ENCODE measurements around the gene CATSPER3.

Gene CATSPER3

GRCh38 chr5:134967607-134968006, at the start of gene CATSPER3:
Gene CATSPER3 (plus strand): TSS chr5:134967907. CDS start chr5:134967992, 85 bp downstream.
- no peak for TF ChIP-seq FOXP2 (optimal IDR thresholded peaks at IDR 0.05; ENCODE audit: control extremely low read depth, extremely low read length, insufficient read depth)
- TF ChIP-seq POLR2AphosphoS5 (IDR thresholded peaks at IDR 0.05; ENCODE audit: borderline replicate concordance, low read depth, low read length) = no peak
- TF ChIP-seq EZH2 (IDR thresholded peaks at IDR 0.05) = no peak
- Histone ChIP-seq H3K36me3 (ENCODE audit: insufficient read depth, low read length) (no peaks in the 10 kb centered on the region), H3K9ac (ENCODE audit: insufficient read length) (no peak within 1 kb of the TSS), H3K4me3 (no peak within 1 kb of the TSS), H3K27ac (no peak within 1 kb of the TSS), H3K9me3 (ENCODE audit: low read depth, low read length) (no peaks in the 10 kb centered on the region)
- DNase-seq (ENCODE audit: low read depth, low spot score) = no peak

DNA sequence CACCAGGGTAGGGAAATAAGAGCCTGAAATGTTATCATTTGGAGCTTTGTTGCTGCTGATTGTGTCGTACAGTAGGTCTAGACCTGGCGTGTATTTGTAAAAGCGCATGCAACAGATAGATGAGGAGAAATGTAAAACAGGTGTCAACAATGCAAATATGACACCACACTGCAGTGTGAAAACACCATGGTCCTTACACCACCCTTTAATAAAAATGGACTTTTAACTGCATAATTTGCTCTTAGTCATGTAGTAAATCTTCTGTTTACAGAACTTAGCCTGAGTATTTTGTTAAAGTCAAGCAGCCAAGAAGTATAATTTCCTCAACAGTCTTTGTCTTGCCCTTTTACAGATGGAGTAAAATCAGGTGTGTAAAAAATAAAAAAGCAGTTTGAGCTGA, 48.8 kb upstream of the CATSPER3 start:
- peaks cover 4% of the 10 kb centered on the region; the same call in 1 of the 2 replicates for H3K36me3 ChIP-seq (ENCODE audit: insufficient read depth, low read length)
- no peak overlapping the region for H3K27ac ChIP-seq
- no peaks in the 10 kb centered on the region for H3K9me3 ChIP-seq (ENCODE audit: low read depth, low read length)
- no peak overlapping the region for H3K4me3 ChIP-seq
- no peak for DNase-seq (ENCODE audit: low read depth, low spot score)
- H3K9ac ChIP-seq (ENCODE audit: insufficient read length) = no peak overlapping the region
- TF ChIP-seq EZH2 (IDR thresholded peaks at IDR 0.05) = no peak
- TF ChIP-seq FOXP2 (optimal IDR thresholded peaks at IDR 0.05; ENCODE audit: control extremely low read depth, extremely low read length, insufficient read depth) = no peak
- no peak for TF ChIP-seq POLR2AphosphoS5 (IDR thresholded peaks at IDR 0.05; ENCODE audit: borderline replicate concordance, low read depth, low read length)

DNA sequence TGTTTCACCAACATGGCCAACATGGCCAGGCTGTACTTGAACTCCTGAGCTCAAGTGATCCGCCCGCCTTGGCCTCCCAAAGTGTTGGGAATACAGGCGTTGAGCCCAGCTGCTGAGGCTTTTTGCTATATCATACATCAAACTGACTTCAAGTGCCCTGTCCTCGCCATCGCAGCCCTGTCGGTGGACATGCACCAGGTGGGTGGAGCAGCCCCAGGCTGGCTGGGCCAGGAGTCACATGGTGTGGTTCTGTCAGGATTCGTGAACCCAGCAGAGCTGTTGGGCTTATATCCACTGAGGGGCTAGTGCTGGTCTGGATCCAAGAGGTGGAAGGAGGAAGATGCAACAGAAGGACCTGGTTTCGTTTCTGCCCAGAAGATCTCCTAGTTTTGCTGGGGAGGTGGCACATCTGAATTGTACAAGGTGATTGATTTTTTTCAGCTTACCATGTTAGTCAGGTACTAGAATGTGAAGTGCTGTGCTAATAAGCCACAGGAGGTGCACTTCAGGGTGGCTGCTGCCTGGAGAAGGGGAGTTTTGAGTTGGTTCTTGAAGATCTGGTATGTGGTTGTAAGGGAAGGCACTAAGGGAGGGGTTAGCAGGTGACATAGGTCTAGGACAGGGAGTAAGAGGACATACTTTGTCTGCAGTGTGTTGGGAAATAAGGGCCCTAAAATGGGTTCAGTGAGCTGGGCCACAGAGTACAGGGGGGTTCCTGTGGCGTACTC, 46.7 kb upstream of the CATSPER3 start:
- Histone ChIP-seq H3K36me3 (ENCODE audit: insufficient read depth, low read length) (peaks cover 4% of the 10 kb centered on the region; the same call in 1 of the 2 replicates), H3K4me3 (no peak overlapping the region), H3K9me3 (ENCODE audit: low read depth, low read length) (no peaks in the 10 kb centered on the region), H3K27ac (no peak overlapping the region), H3K9ac (ENCODE audit: insufficient read length) (no peak overlapping the region)
- TF ChIP-seq EZH2 (IDR thresholded peaks at IDR 0.05) (no peak), FOXP2 (optimal IDR thresholded peaks at IDR 0.05; ENCODE audit: control extremely low read depth, extremely low read length, insufficient read depth) (no peak), POLR2AphosphoS5 (IDR thresholded peaks at IDR 0.05; ENCODE audit: borderline replicate concordance, low read depth, low read length) (no peak)
- no peak for DNase-seq (ENCODE audit: low read depth, low spot score)

DNA sequence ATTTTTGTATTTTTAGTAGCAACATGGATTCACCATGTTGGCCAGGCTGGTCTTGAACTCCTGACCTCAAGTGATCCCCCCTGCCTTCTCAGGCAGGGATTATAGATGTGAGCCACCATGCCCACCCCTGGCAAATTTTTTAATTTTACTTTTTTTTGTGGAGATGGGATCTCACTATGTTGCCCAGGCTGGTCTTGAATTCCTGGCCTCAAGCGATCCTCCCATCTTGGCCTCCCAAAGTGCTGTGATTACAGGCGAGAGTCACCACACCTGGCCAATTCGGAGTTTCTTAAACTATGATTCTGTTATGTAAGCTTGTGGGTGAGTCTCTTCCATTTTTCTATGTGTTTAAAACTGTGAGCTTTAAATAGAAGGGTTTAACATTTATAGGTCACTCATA, 35.2 kb upstream of the CATSPER3 start:
- Histone ChIP-seq H3K27ac (no peak overlapping the region), H3K9ac (ENCODE audit: insufficient read length) (no peak overlapping the region), H3K9me3 (ENCODE audit: low read depth, low read length) (no peaks in the 10 kb centered on the region), H3K4me3 (no peak overlapping the region), H3K36me3 (ENCODE audit: insufficient read depth, low read length) (no peaks in the 10 kb centered on the region)
- no peak for DNase-seq (ENCODE audit: low read depth, low spot score)
- TF ChIP-seq EZH2 (IDR thresholded peaks at IDR 0.05) = no peak
- no peak for TF ChIP-seq FOXP2 (optimal IDR thresholded peaks at IDR 0.05; ENCODE audit: control extremely low read depth, extremely low read length, insufficient read depth)
- no peak for TF ChIP-seq POLR2AphosphoS5 (IDR thresholded peaks at IDR 0.05; ENCODE audit: borderline replicate concordance, low read depth, low read length)

- Histone ChIP-seq H3K4me3 (no peak overlapping the region), H3K9me3 (ENCODE audit: low read depth, low read length) (no peaks in the 10 kb centered on the region), H3K27ac (no peak overlapping the region), H3K36me3 (ENCODE audit: insufficient read depth, low read length) (no peaks in the 10 kb centered on the region), H3K9ac (ENCODE audit: insufficient read length) (no peak overlapping the region)
- TF ChIP-seq EZH2 (IDR thresholded peaks at IDR 0.05) (no peak), FOXP2 (optimal IDR thresholded peaks at IDR 0.05; ENCODE audit: control extremely low read depth, extremely low read length, insufficient read depth) (no peak), POLR2AphosphoS5 (IDR thresholded peaks at IDR 0.05; ENCODE audit: borderline replicate concordance, low read depth, low read length) (no peak)
- DNase-seq (ENCODE audit: low read depth, low spot score) = no peak
Observed at GRCh38 chr5:134934202-134934601, 33.5 kb upstream of the CATSPER3 start.

DNA sequence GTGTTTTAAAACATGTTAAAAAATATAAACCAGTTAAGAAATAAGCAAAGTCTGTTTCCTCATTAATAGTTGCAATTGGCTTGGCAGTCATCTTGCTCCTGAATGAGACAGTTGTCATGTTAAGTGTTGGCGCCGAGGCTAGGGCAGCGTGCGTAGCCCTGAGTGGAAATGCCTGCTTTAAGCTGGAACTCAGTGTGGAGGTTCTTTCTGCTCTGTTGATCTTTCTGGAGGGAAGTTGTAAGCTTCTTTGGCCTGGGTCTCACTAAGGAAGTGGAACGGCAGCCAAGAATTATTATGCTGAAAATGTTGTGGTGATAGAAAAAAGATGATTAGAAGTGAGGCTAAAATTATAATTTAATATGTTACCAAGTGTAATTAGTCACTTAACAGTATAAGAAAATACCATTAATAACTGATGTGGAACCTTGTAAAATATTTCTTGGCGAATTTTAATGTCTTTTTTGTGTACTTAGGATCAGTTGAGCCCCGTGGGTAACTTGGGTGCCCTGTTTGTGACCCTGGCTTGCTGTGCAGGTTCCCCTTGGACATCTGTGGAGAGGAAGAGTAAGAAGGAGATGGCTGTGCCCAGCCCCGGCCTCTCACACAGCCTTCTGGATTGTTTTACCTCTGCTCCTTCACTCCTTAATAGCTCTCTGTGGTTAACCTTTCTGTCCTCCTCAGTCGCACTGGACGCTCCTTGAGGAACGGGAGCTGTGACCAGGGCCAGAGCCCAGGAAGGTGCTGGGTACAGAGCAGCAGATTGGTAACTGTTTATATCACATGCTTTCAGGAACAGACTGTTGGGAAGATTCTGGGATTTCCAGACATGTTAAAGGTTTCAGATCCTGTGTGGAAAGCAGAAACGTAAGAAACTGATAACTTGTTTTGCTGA, 31.8 kb upstream of the CATSPER3 start:
- H3K9ac ChIP-seq (ENCODE audit: insufficient read length) = no peak overlapping the region
- H3K36me3 ChIP-seq (ENCODE audit: insufficient read depth, low read length) = no peaks in the 10 kb centered on the region
- DNase-seq (ENCODE audit: low read depth, low spot score) = no peak
- H3K9me3 ChIP-seq (ENCODE audit: low read depth, low read length) = no peaks in the 10 kb centered on the region
- H3K27ac ChIP-seq = no peak overlapping the region
- TF ChIP-seq EZH2 (IDR thresholded peaks at IDR 0.05) (no peak), POLR2AphosphoS5 (IDR thresholded peaks at IDR 0.05; ENCODE audit: borderline replicate concordance, low read depth, low read length) (no peak), FOXP2 (optimal IDR thresholded peaks at IDR 0.05; ENCODE audit: control extremely low read depth, extremely low read length, insufficient read depth) (no peak)
- no peak overlapping the region for H3K4me3 ChIP-seq

DNA sequence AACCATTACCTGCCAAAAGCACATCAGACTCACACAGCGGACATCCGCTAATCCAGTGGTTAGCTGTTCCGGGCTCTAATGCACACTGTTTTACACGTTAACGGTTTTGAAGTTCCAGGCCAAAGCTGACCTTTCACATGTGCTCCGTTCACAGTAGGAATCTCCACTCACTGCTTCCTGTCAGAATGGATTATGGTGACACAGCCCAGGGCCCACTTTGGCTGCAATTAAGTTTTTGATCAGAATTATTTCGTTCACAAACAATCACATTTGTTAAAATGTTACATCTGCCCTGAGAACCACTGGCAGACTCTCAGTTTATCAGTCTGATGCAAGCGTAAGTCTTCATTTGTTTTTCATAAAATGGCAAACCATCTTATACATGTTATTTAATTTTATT, 30.2 kb upstream of the CATSPER3 start:
- Histone ChIP-seq H3K36me3 (ENCODE audit: insufficient read depth, low read length) (no peaks in the 10 kb centered on the region), H3K9me3 (ENCODE audit: low read depth, low read length) (no peaks in the 10 kb centered on the region), H3K27ac (no peak overlapping the region), H3K9ac (ENCODE audit: insufficient read length) (no peak overlapping the region), H3K4me3 (no peak overlapping the region)
- TF ChIP-seq FOXP2 (optimal IDR thresholded peaks at IDR 0.05; ENCODE audit: control extremely low read depth, extremely low read length, insufficient read depth) = no peak
- TF ChIP-seq EZH2 (IDR thresholded peaks at IDR 0.05) = no peak
- no peak for TF ChIP-seq POLR2AphosphoS5 (IDR thresholded peaks at IDR 0.05; ENCODE audit: borderline replicate concordance, low read depth, low read length)
- DNase-seq (ENCODE audit: low read depth, low spot score) = no peak

- DNase-seq (ENCODE audit: low read depth, low spot score) = no peak
- no peak overlapping the region for H3K27ac ChIP-seq
- H3K36me3 ChIP-seq (ENCODE audit: insufficient read depth, low read length) = no peaks in the 10 kb centered on the region
- H3K9me3 ChIP-seq (ENCODE audit: low read depth, low read length) = no peaks in the 10 kb centered on the region
- H3K4me3 ChIP-seq = no peak overlapping the region
- no peak for TF ChIP-seq POLR2AphosphoS5 (IDR thresholded peaks at IDR 0.05; ENCODE audit: borderline replicate concordance, low read depth, low read length)
- no peak for TF ChIP-seq FOXP2 (optimal IDR thresholded peaks at IDR 0.05; ENCODE audit: control extremely low read depth, extremely low read length, insufficient read depth)
- no peak for TF ChIP-seq EZH2 (IDR thresholded peaks at IDR 0.05)
- H3K9ac ChIP-seq (ENCODE audit: insufficient read length) = no peak overlapping the region
Observed at GRCh38 chr5:134938030-134938429, 29.7 kb upstream of the CATSPER3 start.
